ENCODE data around the gene CRB1. TPM values are rescaled to one million over a fixed set of nuclear protein-coding genes. Genes with fewer than 3 reads are reported as not detected.

CRB1 gene
- total RNA-seq, 1 experiment from 2014 or later, result not detected

DNA sequence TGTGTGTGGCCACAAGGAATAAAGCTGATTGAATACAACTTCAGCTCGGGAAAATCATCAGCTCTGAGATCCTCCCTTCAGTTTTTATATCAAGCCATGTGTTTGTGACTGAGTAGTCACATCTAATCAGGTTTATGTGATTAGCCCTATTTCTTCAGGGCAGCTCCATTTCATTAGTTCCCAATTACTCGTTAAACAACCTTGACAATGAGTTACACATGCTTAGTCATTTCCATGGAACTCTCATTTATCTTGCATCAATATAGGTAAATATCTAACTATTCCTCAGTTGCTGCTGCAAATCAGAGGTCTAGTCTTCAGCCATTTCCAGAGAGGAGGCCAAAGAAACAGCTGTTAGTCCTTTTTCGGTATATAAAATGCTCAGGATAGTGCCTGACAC, 16.3 kb downstream of the CRB1 start:
- ATAC-seq (no peak), DNase-seq (ENCODE audit: low read depth, low spot score) (no peak)
- no TSS peak for BruUV-seq (replicated peaks)
- intact Hi-C loops (cut with micrococcal nuclease; ENCODE audit: unreplicated experiment), result no loop called here
- Histone ChIP-seq H3K4me1 (ENCODE audit: control insufficient read depth, insufficient read depth, low read length) (no peaks in the 10 kb centered on the region), H3K4me3 (ENCODE audit: low read depth in 2 of 2, low read length in 2 of 2) (no peak overlapping the region), H3K27me3 (ENCODE audit: control insufficient read depth, insufficient read depth, low read length) (no peaks in the 10 kb centered on the region; the same call in 1 of the 2 replicates), H3K9me3 (ENCODE audit: control insufficient read depth, insufficient read depth, low read depth, low read length) (no peaks in the 10 kb centered on the region), H3K36me3 (ENCODE audit: control insufficient read depth, insufficient read depth, low read length) (no peaks in the 10 kb centered on the region), H3K27ac (ENCODE audit: low read length) (no peak overlapping the region)
- CTCF ChIA-PET, result no interaction called here
- POLR2A ChIA-PET, result interaction anchor here (0.6 kb wide), 1 partner anchor 1438 kb away, joined by 3 read pairs; no protein-coding TSS in a partner anchor
- TF ChIP-seq TCF7L2 (IDR thresholded peaks at IDR 0.05; ENCODE audit: low read depth, low read length), result no peak
- TF ChIP-seq POLR2AphosphoS5 (IDR thresholded peaks at IDR 0.05; ENCODE audit: low read depth, low read length), result no peak
- in situ Hi-C loops (cut with HindIII; ENCODE audit: low pct_unique_long_range_greater_than_20kb, low sequenced_read_pairs), result no loop called here

DNA sequence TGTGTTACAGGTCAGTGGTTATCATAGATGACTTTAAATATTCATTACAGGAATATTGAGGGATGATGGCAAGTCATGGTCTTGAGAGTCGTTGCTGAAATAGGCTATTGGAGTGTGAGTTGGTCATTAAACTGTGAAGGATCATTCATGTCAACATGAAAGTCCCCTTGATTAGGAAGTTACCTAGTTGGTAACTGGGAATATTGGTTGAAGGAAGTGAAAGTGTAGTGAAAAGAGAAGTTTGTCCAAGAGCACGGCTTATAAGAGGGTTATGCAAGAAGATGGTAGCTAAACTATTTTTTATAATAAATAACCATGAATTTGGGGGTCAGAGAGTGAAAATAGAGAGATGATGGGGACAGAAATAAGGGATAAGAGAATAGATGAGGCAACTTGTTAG, 16.9 kb downstream of the CRB1 start:
- intact Hi-C loops (cut with micrococcal nuclease; ENCODE audit: unreplicated experiment), result no loop called here
- BruUV-seq (replicated peaks), result no TSS peak
- CTCF ChIA-PET, result no interaction called here
- no peak for TF ChIP-seq TCF7L2 (IDR thresholded peaks at IDR 0.05; ENCODE audit: low read depth, low read length)
- no peak for TF ChIP-seq POLR2AphosphoS5 (IDR thresholded peaks at IDR 0.05; ENCODE audit: low read depth, low read length)
- TF ChIP-seq, protein P1, sequence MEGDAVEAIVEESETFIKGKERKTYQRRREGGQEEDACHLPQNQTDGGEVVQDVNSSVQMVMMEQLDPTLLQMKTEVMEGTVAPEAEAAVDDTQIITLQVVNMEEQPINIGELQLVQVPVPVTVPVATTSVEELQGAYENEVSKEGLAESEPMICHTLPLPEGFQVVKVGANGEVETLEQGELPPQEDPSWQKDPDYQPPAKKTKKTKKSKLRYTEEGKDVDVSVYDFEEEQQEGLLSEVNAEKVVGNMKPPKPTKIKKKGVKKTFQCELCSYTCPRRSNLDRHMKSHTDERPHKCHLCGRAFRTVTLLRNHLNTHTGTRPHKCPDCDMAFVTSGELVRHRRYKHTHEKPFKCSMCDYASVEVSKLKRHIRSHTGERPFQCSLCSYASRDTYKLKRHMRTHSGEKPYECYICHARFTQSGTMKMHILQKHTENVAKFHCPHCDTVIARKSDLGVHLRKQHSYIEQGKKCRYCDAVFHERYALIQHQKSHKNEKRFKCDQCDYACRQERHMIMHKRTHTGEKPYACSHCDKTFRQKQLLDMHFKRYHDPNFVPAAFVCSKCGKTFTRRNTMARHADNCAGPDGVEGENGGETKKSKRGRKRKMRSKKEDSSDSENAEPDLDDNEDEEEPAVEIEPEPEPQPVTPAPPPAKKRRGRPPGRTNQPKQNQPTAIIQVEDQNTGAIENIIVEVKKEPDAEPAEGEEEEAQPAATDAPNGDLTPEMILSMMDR (IDR thresholded peaks at IDR 0.05), result no peak
- no peak for TF ChIP-seq SIN3A (IDR thresholded peaks at IDR 0.05; ENCODE audit: borderline replicate concordance, insufficient read depth, low read depth, low read length)
- TF ChIP-seq, protein P2, sequence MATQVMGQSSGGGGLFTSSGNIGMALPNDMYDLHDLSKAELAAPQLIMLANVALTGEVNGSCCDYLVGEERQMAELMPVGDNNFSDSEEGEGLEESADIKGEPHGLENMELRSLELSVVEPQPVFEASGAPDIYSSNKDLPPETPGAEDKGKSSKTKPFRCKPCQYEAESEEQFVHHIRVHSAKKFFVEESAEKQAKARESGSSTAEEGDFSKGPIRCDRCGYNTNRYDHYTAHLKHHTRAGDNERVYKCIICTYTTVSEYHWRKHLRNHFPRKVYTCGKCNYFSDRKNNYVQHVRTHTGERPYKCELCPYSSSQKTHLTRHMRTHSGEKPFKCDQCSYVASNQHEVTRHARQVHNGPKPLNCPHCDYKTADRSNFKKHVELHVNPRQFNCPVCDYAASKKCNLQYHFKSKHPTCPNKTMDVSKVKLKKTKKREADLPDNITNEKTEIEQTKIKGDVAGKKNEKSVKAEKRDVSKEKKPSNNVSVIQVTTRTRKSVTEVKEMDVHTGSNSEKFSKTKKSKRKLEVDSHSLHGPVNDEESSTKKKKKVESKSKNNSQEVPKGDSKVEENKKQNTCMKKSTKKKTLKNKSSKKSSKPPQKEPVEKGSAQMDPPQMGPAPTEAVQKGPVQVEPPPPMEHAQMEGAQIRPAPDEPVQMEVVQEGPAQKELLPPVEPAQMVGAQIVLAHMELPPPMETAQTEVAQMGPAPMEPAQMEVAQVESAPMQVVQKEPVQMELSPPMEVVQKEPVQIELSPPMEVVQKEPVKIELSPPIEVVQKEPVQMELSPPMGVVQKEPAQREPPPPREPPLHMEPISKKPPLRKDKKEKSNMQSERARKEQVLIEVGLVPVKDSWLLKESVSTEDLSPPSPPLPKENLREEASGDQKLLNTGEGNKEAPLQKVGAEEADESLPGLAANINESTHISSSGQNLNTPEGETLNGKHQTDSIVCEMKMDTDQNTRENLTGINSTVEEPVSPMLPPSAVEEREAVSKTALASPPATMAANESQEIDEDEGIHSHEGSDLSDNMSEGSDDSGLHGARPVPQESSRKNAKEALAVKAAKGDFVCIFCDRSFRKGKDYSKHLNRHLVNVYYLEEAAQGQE (IDR thresholded peaks at IDR 0.05; ENCODE audit: insufficient read depth in 1 of 2, low read depth in 2 of 2, low read length in 1 of 2), result no peak
- no peak overlapping the region for H3K4me3 ChIP-seq (ENCODE audit: low read depth in 2 of 2, low read length in 2 of 2)
- no peaks in the 10 kb centered on the region for H3K36me3 ChIP-seq (ENCODE audit: control insufficient read depth, insufficient read depth, low read length)
- H3K9me3 ChIP-seq (ENCODE audit: control insufficient read depth, insufficient read depth, low read depth, low read length), result no peaks in the 10 kb centered on the region
- no peaks in the 10 kb centered on the region for H3K4me1 ChIP-seq (ENCODE audit: control insufficient read depth, insufficient read depth, low read length)
- H3K27ac ChIP-seq (ENCODE audit: low read length), result no peak overlapping the region
- DNase-seq (ENCODE audit: low read depth, low spot score) (no peak), ATAC-seq (no peak)
- no peaks in the 10 kb centered on the region; the same call in 1 of the 2 replicates for H3K27me3 ChIP-seq (ENCODE audit: control insufficient read depth, insufficient read depth, low read length)
- in situ Hi-C loops (cut with HindIII; ENCODE audit: low pct_unique_long_range_greater_than_20kb, low sequenced_read_pairs), result no loop called here
- POLR2A ChIA-PET, result no interaction called here

DNA sequence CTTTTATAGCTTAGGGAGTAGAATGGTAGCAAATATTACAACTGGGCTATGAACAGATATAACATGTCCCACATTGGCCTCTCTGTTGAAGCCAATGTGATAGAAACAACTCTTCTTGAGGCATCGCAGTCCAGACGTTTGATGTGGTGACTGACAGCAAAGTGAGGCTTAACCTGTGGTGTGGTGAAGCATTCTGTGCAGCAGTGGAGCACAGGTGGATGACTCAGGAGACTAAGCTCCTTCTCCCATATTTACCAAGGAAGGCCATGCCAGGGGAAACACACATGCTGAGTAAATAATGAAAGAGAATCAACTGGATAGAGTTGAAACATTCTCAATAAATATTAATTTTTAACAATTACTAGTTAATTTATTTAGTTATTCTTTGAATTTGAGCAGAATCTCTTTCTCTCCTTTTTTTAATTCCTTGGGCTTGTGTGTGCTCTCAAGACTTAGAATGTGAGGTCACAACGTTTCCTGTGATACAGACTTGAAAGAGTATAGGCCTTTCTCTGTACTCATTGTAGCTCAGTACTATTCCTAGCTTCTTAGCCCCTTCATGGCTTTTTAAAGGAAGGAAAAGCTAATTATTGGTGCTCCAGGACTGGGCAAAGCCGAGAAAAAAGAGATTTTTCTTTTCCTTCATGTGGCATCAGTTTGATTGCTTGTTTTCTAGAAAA, 17.6 kb downstream of the CRB1 start:
- intact Hi-C loops (cut with micrococcal nuclease; ENCODE audit: unreplicated experiment), result no loop called here
- ChIA-PET POLR2A (no interaction called here), CTCF (no interaction called here)
- no peak for DNase-seq (ENCODE audit: low read depth, low spot score)
- TF ChIP-seq, protein P1 (IDR thresholded peaks at IDR 0.05), result no peak
- no peak for TF ChIP-seq SIN3A (IDR thresholded peaks at IDR 0.05; ENCODE audit: borderline replicate concordance, insufficient read depth, low read depth, low read length)
- no peak for TF ChIP-seq TCF7L2 (IDR thresholded peaks at IDR 0.05; ENCODE audit: low read depth, low read length)
- TF ChIP-seq, protein P2 (IDR thresholded peaks at IDR 0.05; ENCODE audit: insufficient read depth in 1 of 2, low read depth in 2 of 2, low read length in 1 of 2), result no peak
- TF ChIP-seq POLR2AphosphoS5 (IDR thresholded peaks at IDR 0.05; ENCODE audit: low read depth, low read length), result no peak
- H3K9me3 ChIP-seq (ENCODE audit: control insufficient read depth, insufficient read depth, low read depth, low read length), result no peaks in the 10 kb centered on the region
- no peak overlapping the region for H3K4me3 ChIP-seq (ENCODE audit: low read depth in 2 of 2, low read length in 2 of 2)
- no peaks in the 10 kb centered on the region for H3K4me1 ChIP-seq (ENCODE audit: control insufficient read depth, insufficient read depth, low read length)
- no peaks in the 10 kb centered on the region for H3K36me3 ChIP-seq (ENCODE audit: control insufficient read depth, insufficient read depth, low read length)
- in situ Hi-C loops (cut with HindIII; ENCODE audit: low pct_unique_long_range_greater_than_20kb, low sequenced_read_pairs), result no loop called here
- no peaks in the 10 kb centered on the region; the same call in 1 of the 2 replicates for H3K27me3 ChIP-seq (ENCODE audit: control insufficient read depth, insufficient read depth, low read length)
- BruUV-seq (replicated peaks), result no TSS peak
- H3K27ac ChIP-seq (ENCODE audit: low read length), result no peak overlapping the region
- ATAC-seq, result no peak

All from Panc1 (cell line).